Astrocyte of the spinal cord (primary cell): ENCODE results near the gene GOSR2.

Source experiments
- DNase-seq: peaks from one replicate; pipeline ENCODE4 v3.0.0; 2011; ENCODE audit warnings: low read depth, low spot score
- H3K4me3 ChIP-seq: 2 replicates; pipeline ENCODE4 v1.5.1; 2011; ENCODE audit warnings: low read depth, mild to moderate bottlenecking, low read length, moderate library complexity
- CTCF ChIP-seq: IDR thresholded peaks from 2 replicates; pipeline ENCODE4 v1.5.1; 2012; ENCODE audit warnings: low read depth, mild to moderate bottlenecking, low read length, inconsistent platforms
- in situ Hi-C: cut with HindIII; loops from 2 replicates; pipeline ENCODE4 v1.10.0; 2017; ENCODE audit warnings: low sequenced_read_pairs

GOSR2 gene

GRCh38 chr17:46889992-46890564, 32.9 kb upstream of the GOSR2 start:
- in situ Hi-C loops, result no loop called here
- H3K4me3 ChIP-seq, result no peak overlapping the region
- no peak for TF ChIP-seq CTCF
- DNase-seq, result no peak

- in situ Hi-C loops, result no loop called here
- DNase-seq, result no peak
- no peak for TF ChIP-seq CTCF
- H3K4me3 ChIP-seq, result no peak overlapping the region
Observed at GRCh38 chr17:46890638-46891037, 32.3 kb upstream of the GOSR2 start.

- in situ Hi-C loops, result no loop called here
- TF ChIP-seq CTCF, result no peak
- DNase-seq, result no peak
- no peak overlapping the region for H3K4me3 ChIP-seq
Observed at GRCh38 chr17:46892192-46892703, 30.7 kb upstream of the GOSR2 start.

- DNase-seq, result no peak
- H3K4me3 ChIP-seq, result no peak overlapping the region
- no peak for TF ChIP-seq CTCF
- in situ Hi-C loops, result no loop called here
Observed at GRCh38 chr17:46894024-46894423, 28.9 kb upstream of the GOSR2 start.

- in situ Hi-C loops, result no loop called here
- H3K4me3 ChIP-seq, result no peak overlapping the region
- DNase-seq, result no peak
- no peak for TF ChIP-seq CTCF
Observed at GRCh38 chr17:46894476-46895151, 28.3 kb upstream of the GOSR2 start.

GRCh38 chr17:46895171-46895570, 27.8 kb upstream of the GOSR2 start:
- no peak overlapping the region for H3K4me3 ChIP-seq
- no peak for TF ChIP-seq CTCF
- no peak for DNase-seq
- in situ Hi-C loops, result no loop called here
